BLaER1 (cell line): ENCODE results near the gene DMAC2L.
A peak's percentile ranks its signal among the peaks of the same experiment; 100 is the strongest.

Experiments
- H3K27ac ChIP-seq: shearing (Covaris generic); formaldehyde crosslinking; 2 replicates; pipeline ENCODE4 v1.8.1; 2022
- H3K27me3 ChIP-seq: shearing (Covaris generic); formaldehyde crosslinking; 2 replicates; pipeline ENCODE4 v1.8.1; 2022
- H3K36me3 ChIP-seq: shearing (Covaris generic); formaldehyde crosslinking; 2 replicates; pipeline ENCODE4 v1.8.1; 2022
- H3K4me1 ChIP-seq: shearing (Covaris generic); formaldehyde crosslinking; 2 replicates; pipeline ENCODE4 v1.8.1; 2022
- H3K4me2 ChIP-seq: shearing (Covaris generic); formaldehyde crosslinking; 2 replicates; pipeline ENCODE4 v1.8.1; 2022
- H3K4me3 ChIP-seq: shearing (Covaris generic); formaldehyde crosslinking; 2 replicates; pipeline ENCODE4 v1.8.1; 2022
- H3K9ac ChIP-seq: shearing (Covaris generic); formaldehyde crosslinking; 2 replicates; pipeline ENCODE4 v1.8.1; 2022
- H3K9me3 ChIP-seq: shearing (Covaris generic); formaldehyde crosslinking; 2 replicates; pipeline ENCODE4 v1.8.1; 2022
- H4K20me1 ChIP-seq: shearing (Covaris generic); formaldehyde crosslinking; 2 replicates; pipeline ENCODE4 v1.8.1; 2022
- Cebpa-rat ChIP-seq: shearing (Covaris generic); IDR thresholded peaks from 2 replicates; pipeline ENCODE4 v1.8.1; 2022

DMAC2L gene

DNA sequence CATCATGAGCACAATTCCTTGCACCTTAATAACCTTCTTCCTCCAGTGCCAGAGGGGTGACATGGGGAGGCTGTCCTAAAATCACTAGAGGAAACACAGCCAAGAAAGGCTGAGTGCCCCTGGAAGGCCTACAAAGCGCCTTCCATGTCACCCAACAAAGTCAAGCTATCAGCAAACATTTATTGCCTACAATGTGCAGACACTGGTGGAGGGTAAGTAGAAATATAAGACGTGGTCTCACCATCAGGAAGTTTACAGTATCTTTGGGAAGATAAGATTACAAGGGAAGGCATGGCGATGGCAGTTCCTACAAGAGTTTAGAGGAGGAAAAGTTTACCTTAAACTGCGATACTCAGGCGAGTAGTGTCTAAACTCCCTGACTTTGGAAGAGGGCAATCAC is 27.9 kb downstream of the DMAC2L start:
- TF ChIP-seq Cebpa-rat = no peak
- no peaks in the 10 kb centered on the region for H3K27me3 ChIP-seq

GRCh38 chr14:50340963-50341362 is 28.8 kb downstream of the DMAC2L start:
- H3K9ac ChIP-seq = no peak overlapping the region
- no peaks in the 10 kb centered on the region for H3K27me3 ChIP-seq
- H3K4me2 ChIP-seq = no peak overlapping the region
- no peaks in the 10 kb centered on the region for H3K36me3 ChIP-seq
- no peak for TF ChIP-seq Cebpa-rat
- H3K4me1 ChIP-seq = peaks cover 29% of the 10 kb centered on the region
- no peaks in the 10 kb centered on the region for H4K20me1 ChIP-seq
- no peak overlapping the region for H3K4me3 ChIP-seq
- H3K9me3 ChIP-seq = no peaks in the 10 kb centered on the region
- H3K27ac ChIP-seq = no peak overlapping the region

More for the DNA sequence above, 27.9 kb downstream of the DMAC2L start:
- Histone ChIP-seq H3K9ac (no peak overlapping the region), H3K9me3 (no peaks in the 10 kb centered on the region), H3K4me1 (peaks cover 38% of the 10 kb centered on the region), H3K4me3 (no peak overlapping the region), H4K20me1 (no peaks in the 10 kb centered on the region), H3K4me2 (no peak overlapping the region), H3K36me3 (no peaks in the 10 kb centered on the region), H3K27ac (no peak overlapping the region)

DNA sequence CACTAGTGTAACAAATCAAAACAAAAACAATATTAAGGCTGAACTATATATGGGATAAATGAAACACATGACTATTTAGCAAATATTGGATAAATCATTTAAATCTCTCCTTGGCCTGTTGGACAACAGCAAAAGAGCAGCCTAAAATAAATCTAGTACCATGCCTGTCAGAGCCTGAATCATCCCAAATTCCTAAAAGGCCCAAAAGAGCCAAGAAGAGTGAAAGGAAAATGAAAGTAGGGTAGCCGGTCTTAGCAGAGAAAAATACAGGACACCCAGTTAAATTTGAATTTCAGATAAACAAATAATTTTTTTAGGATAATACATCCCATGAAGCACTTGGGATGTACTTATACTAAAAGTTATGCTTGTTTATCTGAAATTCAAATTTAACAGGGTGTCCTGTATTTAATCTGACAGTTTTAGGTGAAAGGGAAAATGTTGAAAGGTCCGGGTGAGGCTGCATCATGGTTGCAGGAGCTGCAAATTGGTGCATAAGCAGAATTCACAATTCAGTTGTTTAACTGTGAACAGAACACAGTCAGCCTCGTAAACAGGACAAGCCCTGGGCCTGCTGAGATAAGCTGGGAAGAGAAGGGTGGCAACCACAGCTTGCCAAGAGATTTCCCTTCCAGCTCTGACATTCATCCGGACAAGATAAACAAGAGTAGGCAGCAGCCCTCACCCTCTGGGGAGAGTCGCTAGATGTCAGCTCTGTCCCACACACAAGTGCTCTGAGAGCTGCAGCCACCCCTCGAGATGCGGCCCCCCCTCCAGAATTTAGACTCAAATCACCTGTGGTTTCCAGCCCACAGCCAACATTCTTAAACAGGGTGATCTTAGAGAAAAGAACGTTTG is 30.3 kb downstream of the DMAC2L start:
- H3K9me3 ChIP-seq = no peaks in the 10 kb centered on the region
- H3K27me3 ChIP-seq = no peaks in the 10 kb centered on the region
- TF ChIP-seq Cebpa-rat = no peak
- H3K4me3 ChIP-seq = no peak overlapping the region
- no peaks in the 10 kb centered on the region for H3K36me3 ChIP-seq
- peak overlapping the region; percentile 33 for H3K4me2 ChIP-seq
- H3K9ac ChIP-seq = no peak overlapping the region
- H3K27ac ChIP-seq = no peak overlapping the region
- H4K20me1 ChIP-seq = no peaks in the 10 kb centered on the region
- H3K4me1 ChIP-seq = peaks cover 22% of the 10 kb centered on the region

DNA sequence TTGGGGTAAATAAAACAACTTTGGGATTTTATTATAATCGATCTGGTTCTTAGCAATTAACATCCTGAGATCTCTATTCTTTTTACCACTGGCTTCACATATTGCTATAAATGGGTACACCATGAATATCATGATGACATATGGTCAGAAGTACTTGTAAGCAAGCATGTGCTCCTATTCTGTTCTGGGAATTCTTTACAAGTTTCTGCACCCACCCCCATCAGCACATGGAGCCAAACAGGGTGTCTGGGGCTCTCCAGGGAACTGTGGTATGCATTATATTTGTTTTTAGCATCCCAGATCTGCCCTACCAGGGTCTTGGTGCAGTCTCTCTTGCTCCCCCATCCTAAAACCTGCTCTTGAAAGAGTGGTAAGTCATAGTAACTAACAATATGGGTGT is 31.3 kb downstream of the DMAC2L start:
- H3K27ac ChIP-seq = no peak overlapping the region
- H3K27me3 ChIP-seq = no peaks in the 10 kb centered on the region
- no peak overlapping the region for H3K4me3 ChIP-seq
- H3K4me1 ChIP-seq = peaks cover 22% of the 10 kb centered on the region
- no peak for TF ChIP-seq Cebpa-rat
- H3K9ac ChIP-seq = no peak overlapping the region
- H3K36me3 ChIP-seq = no peaks in the 10 kb centered on the region
- H4K20me1 ChIP-seq = no peaks in the 10 kb centered on the region
- peak overlapping the region; percentile 33 for H3K4me2 ChIP-seq
- H3K9me3 ChIP-seq = no peaks in the 10 kb centered on the region

- H3K4me3 ChIP-seq = no peak overlapping the region
These were observed 32.1 kb downstream of the DMAC2L start for GRCh38 chr14:50344116-50344775.

GRCh38 chr14:50344876-50345563 is 32.9 kb downstream of the DMAC2L start:
- Histone ChIP-seq H3K4me1 (peaks cover 22% of the 10 kb centered on the region), H3K4me2 (no peak overlapping the region), H3K27ac (no peak overlapping the region), H3K27me3 (no peaks in the 10 kb centered on the region), H3K9me3 (no peaks in the 10 kb centered on the region), H4K20me1 (no peaks in the 10 kb centered on the region), H3K9ac (no peak overlapping the region), H3K36me3 (no peaks in the 10 kb centered on the region), H3K4me3 (no peak overlapping the region)
- no peak for TF ChIP-seq Cebpa-rat

More at GRCh38 chr14:50344116-50344775, 32.1 kb downstream of the DMAC2L start:
- Histone ChIP-seq H3K4me1 (peaks cover 22% of the 10 kb centered on the region), H3K27ac (no peak overlapping the region), H3K36me3 (no peaks in the 10 kb centered on the region), H3K9me3 (no peaks in the 10 kb centered on the region), H3K27me3 (no peaks in the 10 kb centered on the region), H3K4me2 (no peak overlapping the region), H4K20me1 (no peaks in the 10 kb centered on the region), H3K9ac (no peak overlapping the region)
- TF ChIP-seq Cebpa-rat = no peak

DNA sequence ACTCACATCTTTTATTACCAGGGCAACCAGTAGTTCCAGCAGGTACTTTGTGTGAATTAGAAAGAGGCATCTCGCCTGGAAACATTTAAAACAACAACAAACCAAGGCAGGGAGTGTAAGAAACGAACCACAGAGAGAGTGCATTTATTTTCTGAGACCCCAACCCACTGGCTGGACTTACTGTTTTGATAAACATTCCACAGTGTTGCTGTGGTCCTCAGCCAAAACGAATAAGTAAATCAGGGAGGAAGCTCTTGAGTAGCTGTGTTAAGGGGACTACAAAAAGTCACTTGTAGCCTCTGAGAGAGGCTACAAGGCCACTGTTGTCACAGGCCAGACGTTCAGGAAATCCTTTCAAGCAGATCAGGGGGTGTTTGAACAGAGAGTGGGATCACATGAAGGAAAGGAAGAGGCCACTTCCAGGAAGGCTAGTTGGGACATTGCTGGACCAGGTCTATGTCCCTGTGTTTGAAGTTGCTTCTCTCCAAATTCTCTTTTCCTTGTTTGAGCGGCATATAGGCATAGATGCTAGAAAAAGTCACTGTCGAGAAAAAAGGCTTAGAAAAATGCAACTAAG is 33.8 kb downstream of the DMAC2L start:
- TF ChIP-seq Cebpa-rat = no peak
- H3K4me3 ChIP-seq = no peak overlapping the region
- H3K27me3 ChIP-seq = no peaks in the 10 kb centered on the region
- H3K4me1 ChIP-seq = peaks cover 22% of the 10 kb centered on the region
- H4K20me1 ChIP-seq = no peaks in the 10 kb centered on the region
- no peaks in the 10 kb centered on the region for H3K9me3 ChIP-seq
- no peak overlapping the region for H3K27ac ChIP-seq
- no peak overlapping the region for H3K4me2 ChIP-seq
- H3K9ac ChIP-seq = no peak overlapping the region
- no peaks in the 10 kb centered on the region for H3K36me3 ChIP-seq

- Histone ChIP-seq H3K4me2 (no peak overlapping the region), H3K4me3 (no peak overlapping the region), H3K36me3 (no peaks in the 10 kb centered on the region), H3K9ac (no peak overlapping the region), H3K27ac (no peak overlapping the region), H3K9me3 (no peaks in the 10 kb centered on the region), H3K27me3 (no peaks in the 10 kb centered on the region), H4K20me1 (no peaks in the 10 kb centered on the region), H3K4me1 (peaks cover 16% of the 10 kb centered on the region)
- TF ChIP-seq Cebpa-rat = no peak
These were observed 35.4 kb downstream of the DMAC2L start for GRCh38 chr14:50347521-50347920.

DNA sequence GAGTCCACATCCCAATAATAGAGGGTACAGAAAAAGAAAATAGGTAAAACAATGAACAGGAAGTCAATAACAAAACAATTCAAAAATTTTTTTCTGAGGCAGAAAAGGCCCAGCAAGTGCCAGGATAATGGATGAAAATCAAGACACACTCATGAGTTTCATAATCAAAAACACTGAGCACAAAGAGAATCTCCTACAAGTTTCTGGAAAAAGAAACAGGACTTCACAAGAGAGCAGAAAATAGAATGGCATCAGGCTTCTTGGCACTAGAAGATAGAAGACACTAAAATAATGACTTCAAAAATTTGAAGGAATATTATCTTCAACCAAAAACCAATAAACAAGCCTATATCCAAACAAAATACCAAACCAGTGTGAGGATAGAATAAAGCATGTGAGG is 36.8 kb downstream of the DMAC2L start:
- H3K9me3 ChIP-seq = no peaks in the 10 kb centered on the region
- H3K27me3 ChIP-seq = no peaks in the 10 kb centered on the region

More for the DNA sequence above, 36.8 kb downstream of the DMAC2L start:
- no peaks in the 10 kb centered on the region for H3K36me3 ChIP-seq
- no peak overlapping the region for H3K4me2 ChIP-seq
- no peaks in the 10 kb centered on the region for H4K20me1 ChIP-seq
- H3K27ac ChIP-seq = no peak overlapping the region
- H3K4me3 ChIP-seq = no peak overlapping the region
- no peak for TF ChIP-seq Cebpa-rat
- H3K4me1 ChIP-seq = peaks cover 2% of the 10 kb centered on the region; the same call in 1 of the 2 replicates
- no peak overlapping the region for H3K9ac ChIP-seq
